Jurkat, Clone E6-1 (cell line): ENCODE measurements around the gene MICU2. TPM values are rescaled to one million over a fixed set of nuclear protein-coding genes. Genes with fewer than 3 reads are reported as not detected.

ENCODE experiments used
- DNase-seq: peaks from one replicate; pipeline ENCODE4 v3.0.0-alpha.2; 2011; ENCODE audit warnings: low read depth, low spot score
- H3K4me3 ChIP-seq: 2 replicates; pipeline ENCODE4 v1.5.1; 2011; ENCODE audit warnings: mild to moderate bottlenecking, low read length, control low read depth, moderate library complexity
- polyA plus RNA-seq: library from polyadenylated mRNA; unstranded; fragments of >200 nt; gene quantifications from one replicate; pipeline ENCODE4 v1.2.1, GENCODE V29; 2012; ENCODE audit warnings: missing spikeins; ENCODE audit not compliant: insufficient read length, insufficient read depth

The MICU2 gene, protein sequence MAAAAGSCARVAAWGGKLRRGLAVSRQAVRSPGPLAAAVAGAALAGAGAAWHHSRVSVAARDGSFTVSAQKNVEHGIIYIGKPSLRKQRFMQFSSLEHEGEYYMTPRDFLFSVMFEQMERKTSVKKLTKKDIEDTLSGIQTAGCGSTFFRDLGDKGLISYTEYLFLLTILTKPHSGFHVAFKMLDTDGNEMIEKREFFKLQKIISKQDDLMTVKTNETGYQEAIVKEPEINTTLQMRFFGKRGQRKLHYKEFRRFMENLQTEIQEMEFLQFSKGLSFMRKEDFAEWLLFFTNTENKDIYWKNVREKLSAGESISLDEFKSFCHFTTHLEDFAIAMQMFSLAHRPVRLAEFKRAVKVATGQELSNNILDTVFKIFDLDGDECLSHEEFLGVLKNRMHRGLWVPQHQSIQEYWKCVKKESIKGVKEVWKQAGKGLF
- 34.7 TPM for polyA plus RNA-seq

DNA sequence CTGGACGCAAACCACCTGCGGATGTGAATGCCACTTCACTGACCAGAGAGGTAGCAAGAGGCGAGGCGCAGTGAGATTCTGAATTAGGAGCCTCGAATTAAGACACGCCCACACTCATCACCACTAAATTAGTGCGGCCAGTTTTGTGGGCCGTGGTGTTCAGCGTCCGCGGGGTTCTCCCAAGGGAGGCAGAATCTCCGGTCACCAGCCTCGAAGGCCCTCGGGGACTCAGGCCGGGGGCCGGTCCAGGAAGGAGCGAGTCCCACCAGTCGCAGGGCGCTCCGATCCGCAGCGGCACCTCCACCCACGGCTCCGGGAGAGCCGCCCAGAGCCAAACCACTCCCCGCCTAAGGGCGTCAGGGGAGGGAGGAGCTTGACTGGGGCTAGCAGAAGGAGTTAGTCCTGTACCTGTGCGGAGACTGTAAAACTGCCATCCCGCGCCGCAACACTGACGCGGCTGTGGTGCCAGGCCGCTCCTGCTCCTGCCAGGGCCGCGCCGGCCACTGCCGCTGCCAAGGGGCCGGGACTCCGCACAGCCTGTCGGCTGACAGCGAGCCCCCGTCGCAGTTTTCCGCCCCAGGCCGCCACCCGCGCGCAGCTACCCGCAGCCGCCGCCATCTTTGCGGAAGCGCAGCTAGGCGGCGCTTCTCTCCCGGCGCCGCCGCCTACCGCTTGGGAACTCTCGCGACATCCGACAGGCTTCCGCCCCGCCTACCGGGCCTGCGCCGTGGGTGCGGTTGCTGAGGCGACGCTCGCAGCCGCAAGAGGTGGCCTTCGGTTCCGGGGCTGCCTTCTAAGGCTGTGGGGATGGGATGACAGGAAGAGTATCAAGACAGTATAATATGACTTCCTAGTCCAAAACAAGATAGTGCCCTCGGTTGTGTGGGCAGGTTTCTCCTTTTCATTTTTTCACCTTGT lies at the start of gene MICU2:
Gene MICU2 (minus strand): TSS at position 640 of the 918 bp plus-strand sequence. CDS start 22 bp downstream, at position 618.
- H3K4me3 ChIP-seq: peak within 1 kb of the TSS; percentile 87

DNA sequence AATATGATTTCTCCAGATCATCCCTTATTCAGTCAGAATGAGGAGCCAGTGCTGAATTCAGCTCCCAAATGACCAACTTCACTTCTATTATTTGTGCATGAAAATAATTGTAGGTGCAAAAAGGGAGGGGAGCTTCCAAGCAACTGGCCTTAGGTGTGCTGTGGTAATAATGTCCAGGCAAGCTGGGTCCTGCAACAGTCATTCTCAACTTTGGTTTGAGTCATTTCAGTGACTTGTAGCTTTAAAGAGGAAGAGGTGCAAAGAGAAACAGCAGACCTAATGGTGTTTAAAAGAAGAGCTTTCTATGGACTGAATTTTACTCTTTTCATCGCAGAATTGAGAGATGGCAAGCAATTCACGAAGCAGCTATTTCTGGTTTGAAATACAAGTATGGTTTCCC lies 37.7 kb upstream of the MICU2 start:
- no peak overlapping the region for H3K4me3 ChIP-seq
- no peak for DNase-seq

More for the DNA sequence above, at the start of gene MICU2:
- DNase-seq: peak; percentile 95

DNA sequence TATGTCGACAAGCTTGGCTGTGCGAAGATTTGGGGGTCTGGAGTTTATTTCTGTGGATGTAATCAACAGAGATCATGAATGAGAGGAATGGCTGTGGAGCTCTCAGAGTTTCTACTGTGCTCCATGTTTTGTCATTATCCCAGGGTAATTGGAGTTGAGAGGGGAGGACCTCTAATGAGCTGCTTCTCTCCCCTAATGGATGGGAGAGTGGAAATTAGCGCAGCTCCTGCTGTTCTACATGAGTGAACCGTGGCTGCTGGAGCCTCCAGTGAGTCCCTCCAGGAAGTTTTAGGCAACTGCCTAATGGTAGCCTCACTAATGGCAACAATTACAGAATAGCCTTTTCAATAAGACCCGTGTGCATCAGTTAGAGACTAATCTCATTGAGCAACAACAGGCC lies 35.6 kb upstream of the MICU2 start:
- H3K4me3 ChIP-seq: no peak overlapping the region
- DNase-seq: no peak

DNA sequence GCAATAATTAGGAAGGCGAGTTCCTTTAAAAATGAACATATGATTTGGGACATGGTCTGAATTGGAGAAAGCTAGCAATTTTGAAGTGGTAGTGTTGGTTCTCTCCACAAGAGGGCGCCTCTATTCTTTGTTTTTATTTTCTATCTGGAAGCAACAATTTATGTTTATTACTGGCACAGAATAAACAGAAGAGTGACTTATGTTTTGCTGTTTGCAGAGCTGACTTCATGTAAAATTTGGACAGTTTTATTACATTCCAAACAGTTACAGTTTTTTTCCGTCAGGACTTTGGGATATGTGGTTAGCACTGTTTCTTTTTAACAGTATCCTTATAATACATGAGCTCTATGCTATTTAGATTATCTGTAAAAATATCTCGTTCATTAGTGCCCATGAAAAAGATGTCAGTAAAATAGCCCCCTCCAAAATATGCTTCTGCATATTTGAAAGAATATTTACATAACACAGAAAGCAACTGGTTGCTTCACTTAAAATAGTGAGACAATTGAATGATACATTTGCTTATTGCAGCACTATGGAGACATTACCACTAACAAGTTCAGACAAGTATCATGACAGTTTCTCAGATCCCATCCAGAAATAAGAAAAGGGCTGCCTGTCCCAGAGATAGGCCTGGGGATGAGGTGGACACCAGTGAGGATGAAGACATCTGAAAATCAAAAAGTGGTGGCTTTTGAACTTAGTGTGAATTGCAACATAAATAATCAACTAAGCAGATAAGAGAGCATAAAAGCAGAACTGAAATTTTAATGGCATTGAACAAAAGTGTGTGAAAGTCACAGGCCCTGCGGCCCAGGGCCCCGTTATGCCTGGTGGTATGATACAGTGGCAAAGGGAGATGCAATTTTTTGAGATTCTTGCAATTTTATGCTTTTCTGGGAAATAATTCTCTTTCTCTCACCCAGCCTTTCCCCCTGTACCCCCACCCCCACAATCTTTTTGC lies 34.6 kb upstream of the MICU2 start:
- peak; percentile 20 for DNase-seq
- H3K4me3 ChIP-seq: no peak overlapping the region

DNA sequence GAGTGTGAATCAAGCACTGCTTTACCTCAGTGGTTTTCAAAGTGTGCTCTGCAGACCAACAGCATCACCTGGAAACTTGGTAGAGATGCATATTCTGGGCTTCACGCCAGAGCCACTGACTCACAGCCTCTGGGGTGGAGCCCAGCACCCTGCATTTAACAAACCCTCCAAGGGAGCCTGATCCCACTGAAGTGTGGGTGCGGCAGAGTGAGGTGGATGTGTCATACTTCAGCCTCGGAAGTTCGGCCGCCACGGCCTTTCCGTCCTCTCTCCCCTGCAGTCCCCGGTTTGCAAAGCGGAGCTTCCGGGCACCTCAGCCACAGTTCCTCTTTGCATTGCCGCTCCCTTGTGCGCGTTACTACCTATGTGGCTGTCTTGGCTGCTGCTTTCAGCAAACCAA lies 33.3 kb upstream of the MICU2 start:
- H3K4me3 ChIP-seq: no peak overlapping the region

DNA sequence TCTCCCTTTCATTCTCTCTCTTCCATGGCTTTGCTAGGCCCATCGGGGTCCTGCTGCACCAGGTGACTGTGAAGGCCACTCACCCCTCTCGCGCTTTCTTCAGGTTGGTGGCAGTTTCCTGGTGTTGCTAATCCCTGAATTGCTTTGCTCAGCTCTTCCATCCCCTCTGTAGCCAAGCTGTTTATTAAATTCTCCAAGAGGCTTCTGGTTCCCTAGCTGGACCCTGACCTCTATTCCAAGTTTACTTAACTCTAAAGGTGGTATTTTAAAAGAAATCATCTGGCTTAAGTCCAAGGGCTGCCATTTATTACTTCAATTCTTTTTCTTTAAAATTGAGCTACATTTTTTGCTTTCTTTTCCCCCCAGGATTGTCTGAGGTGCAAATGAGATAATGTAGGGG lies 32.7 kb upstream of the MICU2 start:
- H3K4me3 ChIP-seq: no peak overlapping the region
- no peak for DNase-seq

More for the DNA sequence above, 33.3 kb upstream of the MICU2 start:
- no peak for DNase-seq

DNA sequence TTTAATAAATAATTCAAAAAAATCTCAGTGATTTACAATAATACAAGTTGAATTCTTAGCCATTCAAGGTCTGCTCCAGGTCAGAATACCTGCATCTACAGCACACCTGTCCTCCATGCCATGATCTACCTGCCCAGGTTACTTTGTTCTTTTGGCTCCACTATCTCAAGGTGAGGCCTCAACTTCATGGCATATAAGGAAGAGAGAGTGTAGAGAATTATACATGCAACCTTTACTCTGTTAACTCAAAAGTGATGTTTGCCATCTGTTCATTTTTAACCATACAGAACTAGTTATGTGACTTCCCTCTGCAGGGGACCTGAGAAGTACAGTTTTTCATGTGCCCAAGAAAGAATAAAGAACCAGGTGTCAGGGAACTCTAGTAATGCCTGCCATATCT lies 28.2 kb upstream of the MICU2 start:
- H3K4me3 ChIP-seq: no peak overlapping the region
- DNase-seq: no peak

DNA sequence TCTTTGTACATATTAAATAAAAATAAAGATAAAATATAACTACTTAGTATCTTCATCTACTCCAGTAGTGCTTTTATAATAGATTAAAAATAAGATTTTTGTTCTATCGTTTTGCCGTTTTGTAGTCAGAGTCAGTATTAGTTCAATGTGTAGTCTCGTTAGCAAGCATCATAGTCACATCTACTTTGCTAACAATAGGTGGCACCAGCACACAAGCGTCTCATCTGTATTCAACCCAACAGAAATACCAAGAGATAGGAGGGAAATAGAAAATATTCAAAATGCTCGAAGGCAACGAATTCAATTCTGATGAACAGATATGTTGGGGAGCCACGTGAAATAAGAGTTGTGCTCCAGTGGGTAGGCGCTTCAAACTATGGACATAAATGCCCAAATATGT lies 21.4 kb upstream of the MICU2 start:
- H3K4me3 ChIP-seq: no peak overlapping the region
- DNase-seq: peak; percentile 54

DNA sequence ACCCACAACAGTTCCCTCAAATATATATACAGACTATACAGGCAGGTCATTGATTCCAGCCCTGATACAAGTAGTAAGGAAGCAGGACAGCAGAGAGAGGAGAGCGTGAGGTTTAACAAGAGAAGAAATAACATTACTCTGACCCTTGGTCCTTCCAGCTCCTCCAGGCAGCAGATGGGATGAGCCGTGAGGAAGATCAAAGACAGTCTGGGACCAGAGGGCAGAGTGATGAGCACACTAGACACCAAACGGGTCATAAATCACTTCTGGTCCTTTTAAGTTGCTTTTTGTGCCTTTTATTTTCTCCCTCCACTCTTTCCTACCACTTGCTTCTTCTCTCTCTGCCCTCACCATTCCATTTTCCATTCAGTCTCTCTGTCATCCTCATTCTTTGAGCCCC lies 16.9 kb upstream of the MICU2 start:
- no peak for DNase-seq
- H3K4me3 ChIP-seq: no peak overlapping the region

DNA sequence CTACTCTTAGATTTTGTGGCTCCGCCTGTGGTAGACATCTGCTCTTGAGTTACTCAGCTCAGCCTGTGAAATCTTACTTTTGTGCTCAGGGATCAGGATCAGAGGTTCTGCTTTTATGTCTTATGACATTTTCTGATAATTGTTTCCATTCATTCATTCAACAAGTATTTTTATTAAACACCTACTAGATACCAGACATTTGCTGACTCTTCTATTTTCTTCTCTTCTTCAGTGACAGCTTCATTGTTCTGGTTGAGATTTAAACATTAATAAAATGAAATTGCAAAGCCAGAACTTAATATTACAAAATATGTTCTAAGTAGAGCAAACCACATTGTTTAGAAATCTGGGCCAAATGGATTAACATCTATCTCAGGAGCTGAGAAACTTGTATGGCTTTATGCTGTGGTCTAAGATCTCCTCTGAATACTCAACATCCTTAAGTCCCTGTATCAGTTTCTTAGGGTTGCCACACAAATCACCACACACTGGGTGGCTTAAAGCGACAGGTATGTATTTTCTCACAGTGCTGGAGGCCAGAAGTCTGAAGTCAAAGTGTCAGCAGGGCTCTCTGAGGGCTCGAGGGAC lies 15.8 kb upstream of the MICU2 start:
- DNase-seq: no peak
- H3K4me3 ChIP-seq: no peak overlapping the region

DNA sequence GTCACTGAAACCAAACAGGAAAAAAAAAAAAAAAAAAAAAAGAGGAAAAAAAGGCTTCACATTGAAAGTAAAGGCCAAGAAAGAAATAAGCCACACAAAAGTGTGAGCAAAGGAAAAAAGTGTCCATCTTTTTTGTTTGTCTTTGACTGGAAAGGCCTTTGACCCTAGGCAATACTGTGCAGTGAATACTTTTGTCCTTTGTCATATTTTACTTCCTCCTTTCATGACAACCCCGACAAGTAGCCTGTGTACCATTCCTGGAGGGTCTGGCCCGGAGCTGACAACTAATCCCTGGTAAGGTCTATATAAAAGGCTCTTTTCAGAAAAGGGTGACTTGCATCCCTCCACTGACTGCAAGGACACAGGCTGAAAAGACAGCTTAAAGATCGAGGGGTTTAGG lies 12.9 kb upstream of the MICU2 start:
- no peak overlapping the region for H3K4me3 ChIP-seq
- DNase-seq: no peak

DNA sequence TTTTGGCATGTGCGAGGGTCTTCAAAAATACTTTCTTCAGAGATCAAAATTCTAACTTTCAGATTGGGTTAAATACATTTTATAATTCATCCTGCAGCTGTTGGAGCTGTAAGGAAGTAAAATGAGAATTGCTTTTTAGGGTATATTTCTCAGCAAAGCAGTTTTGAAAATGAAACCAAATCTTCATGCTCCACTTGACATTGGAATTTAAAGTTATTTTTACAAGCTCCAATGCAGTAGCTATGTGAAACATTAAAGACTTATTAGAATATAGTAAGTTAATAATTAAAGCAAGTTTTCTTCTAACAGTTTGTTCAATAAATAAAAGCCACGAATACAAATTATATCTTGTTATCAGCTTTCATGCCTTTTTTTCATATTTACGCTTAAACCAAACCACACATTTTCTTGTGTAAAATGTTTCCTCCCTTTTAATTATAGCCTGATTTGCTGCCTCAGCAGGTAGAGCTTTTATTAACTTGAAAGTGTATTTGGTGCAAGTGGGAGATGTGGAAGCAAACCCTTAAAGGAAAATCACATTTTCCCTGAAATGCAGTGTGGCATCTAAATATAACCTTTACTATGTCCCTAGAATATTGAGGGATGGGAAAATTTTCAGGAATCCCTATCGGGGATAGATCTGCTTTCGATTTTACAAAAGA lies 12.4 kb upstream of the MICU2 start:
- no peak overlapping the region for H3K4me3 ChIP-seq
- DNase-seq: no peak

DNA sequence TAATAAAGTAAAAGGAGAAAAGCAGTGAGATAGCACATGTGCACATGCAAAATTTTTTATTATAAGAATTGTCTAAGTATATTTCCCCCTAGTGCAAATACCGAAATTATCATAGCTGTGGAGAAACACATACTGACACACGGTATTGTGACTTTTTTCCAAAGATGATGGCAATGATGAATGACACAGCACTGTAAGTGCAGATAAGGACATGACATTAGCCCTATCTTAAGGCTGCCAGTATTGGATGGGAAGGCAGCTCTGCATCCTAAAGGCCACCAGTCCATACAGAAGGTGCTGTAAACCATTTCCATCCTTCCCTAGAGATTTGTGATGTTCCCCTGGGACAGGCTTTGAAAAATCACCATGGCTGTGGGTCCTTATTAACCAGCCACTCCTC lies 11.5 kb upstream of the MICU2 start:
- H3K4me3 ChIP-seq: no peak overlapping the region

DNA sequence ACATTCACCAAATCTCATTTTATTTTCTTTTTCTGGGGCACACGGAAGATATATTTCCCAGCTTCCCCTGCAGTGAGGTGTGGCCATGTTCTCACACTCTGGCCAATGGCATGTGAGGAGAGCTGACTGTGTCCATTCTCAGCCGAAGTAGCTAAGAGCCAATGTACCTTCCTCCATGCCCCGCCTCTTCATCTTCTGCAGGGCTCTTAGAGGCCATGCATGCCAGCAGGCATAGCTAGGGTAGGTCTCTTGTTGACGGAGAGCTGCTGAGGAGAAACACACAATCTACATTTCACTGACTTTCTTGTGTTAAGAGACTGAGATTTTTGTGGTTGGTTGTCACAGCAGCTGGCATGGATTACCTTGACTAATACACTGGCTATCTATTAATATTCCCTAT lies 9.8 kb upstream of the MICU2 start:
- no peak overlapping the region for H3K4me3 ChIP-seq
- DNase-seq: no peak

More for the DNA sequence above, 11.5 kb upstream of the MICU2 start:
- no peak for DNase-seq

DNA sequence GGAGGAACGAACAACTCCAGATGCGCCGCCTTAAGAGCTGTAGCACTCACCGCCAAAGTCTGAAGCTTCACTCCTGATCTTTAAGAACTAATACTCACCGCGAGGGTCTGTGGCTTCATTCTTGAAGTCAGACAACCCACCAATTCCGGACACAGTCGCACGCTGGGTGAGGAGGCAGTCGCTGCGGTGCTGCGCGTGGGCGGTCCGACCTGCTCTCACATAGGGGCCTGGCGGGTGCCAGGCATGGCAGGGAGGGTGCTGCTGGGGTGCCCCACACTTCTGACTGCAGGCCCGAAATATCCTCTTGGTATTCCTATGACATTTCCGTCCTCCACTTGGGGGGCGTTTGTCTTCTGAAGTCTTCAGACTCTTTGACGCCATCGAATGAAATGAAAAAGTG lies 7.4 kb upstream of the MICU2 start:
- DNase-seq: no peak
- H3K4me3 ChIP-seq: no peak overlapping the region

DNA sequence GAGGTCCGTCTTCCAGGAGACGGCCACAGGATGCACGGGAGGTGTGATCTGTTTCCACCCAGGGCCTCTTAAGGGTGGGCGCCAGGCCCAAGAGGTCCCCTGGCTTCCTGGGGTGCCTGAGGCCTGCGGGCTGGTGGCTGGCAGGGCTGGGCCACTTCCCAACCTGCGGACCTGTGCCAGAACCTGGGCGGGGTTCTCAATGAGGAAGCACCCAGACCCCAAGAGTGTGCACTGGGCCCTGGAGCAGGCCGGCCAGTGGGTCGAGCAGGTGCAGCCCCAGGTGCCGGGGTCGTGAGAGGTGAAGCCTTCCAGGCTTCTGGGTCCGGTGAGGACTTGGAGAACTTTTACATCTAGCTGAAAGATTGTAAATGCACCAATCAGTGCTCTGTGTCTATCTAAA lies 6.7 kb upstream of the MICU2 start:
- no peak overlapping the region for H3K4me3 ChIP-seq
- no peak for DNase-seq

DNA sequence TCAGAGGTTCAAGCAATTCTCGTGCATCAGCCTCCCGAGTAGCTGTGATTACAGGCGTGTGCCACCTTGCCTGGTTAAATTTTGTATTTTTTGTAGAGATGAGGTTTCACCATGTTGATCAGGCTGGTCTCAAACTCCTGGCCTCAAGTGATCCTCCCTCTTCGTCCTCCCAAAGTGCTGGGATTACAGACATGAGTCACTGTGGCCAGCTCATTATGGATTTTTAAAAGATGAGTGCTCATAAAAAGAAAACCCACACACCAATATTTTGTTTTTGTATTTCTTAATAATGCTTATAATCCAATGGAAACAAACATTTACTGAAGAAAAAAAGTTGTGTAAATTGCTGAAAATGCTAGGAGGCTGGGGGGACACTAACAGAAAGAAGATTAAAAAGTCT lies 5.0 kb upstream of the MICU2 start:
- no peak overlapping the region for H3K4me3 ChIP-seq
- DNase-seq: no peak

DNA sequence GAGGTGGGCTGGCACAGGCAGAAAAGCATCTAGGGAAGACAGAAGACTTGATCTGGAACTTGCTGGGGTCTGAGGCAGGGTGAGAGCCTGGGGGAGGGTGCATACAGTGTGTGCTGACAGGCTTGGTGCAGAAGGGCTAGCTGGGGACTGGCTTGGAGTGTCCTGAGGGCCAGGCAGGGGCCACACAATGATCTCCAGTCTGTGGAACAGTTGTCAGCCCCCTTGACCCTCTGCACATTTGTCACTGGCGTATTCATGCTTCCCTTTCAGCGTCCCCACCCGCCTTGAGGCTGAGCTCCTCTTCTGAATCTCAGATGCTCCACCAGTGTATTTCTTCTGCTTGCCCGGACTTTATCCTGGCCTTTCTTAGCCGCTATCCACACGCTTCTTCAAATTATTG lies 2.8 kb upstream of the MICU2 start:
- DNase-seq: no peak

More for the DNA sequence above, 2.8 kb upstream of the MICU2 start:
- H3K4me3 ChIP-seq: no peak overlapping the region
